ENCODE measurements around the gene IFNL4. TPM values are rescaled to one million over a fixed set of nuclear protein-coding genes. Genes with fewer than 3 reads are reported as not detected.

IFNL4 gene
- total and polyA plus RNA-seq, 2 of the 13 experiments (the other 11 are each of a cell fraction or from before 2014, with no cell fraction given), result not detected

GRCh38 chr19:39196320-39196719 lies 52.3 kb downstream of the IFNL4 start:
- TF ChIP-seq ELF4 (CRISPR knock-in tag; IDR thresholded peaks at IDR 0.05; ENCODE audit: borderline replicate concordance), result no peak
- TF ChIP-seq, protein P1, sequence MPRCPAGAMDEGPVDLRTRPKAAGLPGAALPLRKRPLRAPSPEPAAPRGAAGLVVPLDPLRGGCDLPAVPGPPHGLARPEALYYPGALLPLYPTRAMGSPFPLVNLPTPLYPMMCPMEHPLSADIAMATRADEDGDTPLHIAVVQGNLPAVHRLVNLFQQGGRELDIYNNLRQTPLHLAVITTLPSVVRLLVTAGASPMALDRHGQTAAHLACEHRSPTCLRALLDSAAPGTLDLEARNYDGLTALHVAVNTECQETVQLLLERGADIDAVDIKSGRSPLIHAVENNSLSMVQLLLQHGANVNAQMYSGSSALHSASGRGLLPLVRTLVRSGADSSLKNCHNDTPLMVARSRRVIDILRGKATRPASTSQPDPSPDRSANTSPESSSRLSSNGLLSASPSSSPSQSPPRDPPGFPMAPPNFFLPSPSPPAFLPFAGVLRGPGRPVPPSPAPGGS (CRISPR knock-in tag; IDR thresholded peaks at IDR 0.05), result no peak

More at GRCh38 chr19:39196320-39196719, 52.3 kb downstream of the IFNL4 start:
- no peaks in the 10 kb centered on the region for H3K79me2 ChIP-seq (ENCODE audit: insufficient read depth, low read length)
- BruUV-seq (replicated peaks), result no TSS peak
- no peaks in the 10 kb centered on the region for H3K9me3 ChIP-seq (ENCODE audit: low read length)
- no peak overlapping the region for H3K4me2 ChIP-seq (ENCODE audit: low read depth, low read length)
- no peak for ATAC-seq
- intact Hi-C loops (cut with micrococcal nuclease; ENCODE audit: unreplicated experiment), result no loop called here
- H3K27ac ChIP-seq (ENCODE audit: extremely low read length, insufficient read depth, low read length), result no peak overlapping the region
- DNase-seq (ENCODE audit: low spot score), result no peak
- no peak overlapping the region for H3K4me3 ChIP-seq (replicated peaks in 1 of 3; ENCODE audit: insufficient read depth in 1 of 3, low read depth in 2 of 3, low read length in 3 of 3)
- 29% methylated on average over 5 of the region's 7 CpGs for WGBS (ENCODE audit: low lambda C conversion rate)
- peaks cover 5 to 47% of the 10 kb centered on the region in 2 experiments for H3K27me3 ChIP-seq (ENCODE audit: control insufficient read depth in 1 of 2, insufficient read depth in 2 of 2, low read length in 2 of 2)
- H3K36me3 ChIP-seq (replicated peaks in 1 of 2; ENCODE audit: control insufficient read depth in 1 of 2, insufficient read depth in 2 of 2, low read length in 2 of 2), result no peaks in the 10 kb centered on the region
- FAIRE-seq, result no peak
- no peak overlapping the region for H2AFZ ChIP-seq (ENCODE audit: low read length)
- H3K4me1 ChIP-seq (ENCODE audit: insufficient read depth, low read length), result peaks cover 12% of the 10 kb centered on the region
- ChIA-PET CTCF (ENCODE audit: low intra/inter-chr PET ratio, low total read pairs) (no interaction called here), POLR2A (interaction anchor here (0.8 kb wide), 1 partner anchor 132 kb away, joined by 3 read pairs; no protein-coding TSS in a partner anchor)
- H4K20me1 ChIP-seq (ENCODE audit: insufficient read depth, low read length), result no peaks in the 10 kb centered on the region
- in situ Hi-C loops (cut with HindIII; ENCODE audit: extremely low pct_ligation_motif_present, low pct_unique_long_range_greater_than_20kb), result no loop called here
- H3K9ac ChIP-seq (ENCODE audit: insufficient read depth, low read depth, low read length), result no peak overlapping the region

Other genes starting within 250 kb of the IFNL4 start
- gene FBXO27, start 216.3 kb downstream of the IFNL4 start, total RNA-seq (2016; rRNA removed; fragmentation: Illumina TruSeq; extraction: Trizol), result 0.15 and 0.49 TPM in 2 replicates
- 2.0 and 2.8 TPM in 2 replicates for gene FBXO27, start 216.3 kb downstream of the IFNL4 start, polyA plus RNA-seq (2011; rRNA removed)
- gene ACP7, start 164.5 kb downstream of the IFNL4 start, total RNA-seq (2016; rRNA removed; fragmentation: Illumina TruSeq; extraction: Trizol), result not detected in 2 replicates
- gene ACP7, start 164.5 kb downstream of the IFNL4 start, polyA plus RNA-seq (2011; rRNA removed), result 0.03 TPM in 1 of 2 replicates, not detected in the other
- 9.5 and 11.6 TPM in 2 replicates for gene PAK4, start 123.1 kb downstream of the IFNL4 start, total RNA-seq (2016; rRNA removed; fragmentation: Illumina TruSeq; extraction: Trizol)
- gene PAK4, start 123.1 kb downstream of the IFNL4 start, polyA plus RNA-seq (2011; rRNA removed), result 17.8 and 17.9 TPM in 2 replicates
- gene NCCRP1, start 51.9 kb downstream of the IFNL4 start, total RNA-seq (2016; rRNA removed; fragmentation: Illumina TruSeq; extraction: Trizol), result not detected in 2 replicates
- gene NCCRP1, start 51.9 kb downstream of the IFNL4 start, polyA plus RNA-seq (2011; rRNA removed), result not detected in 2 replicates
- gene SYCN, start 44.6 kb downstream of the IFNL4 start, total RNA-seq (2016; rRNA removed; fragmentation: Illumina TruSeq; extraction: Trizol), result not detected in 2 replicates
- gene SYCN, start 44.6 kb downstream of the IFNL4 start, polyA plus RNA-seq (2011; rRNA removed), result not detected in 2 replicates
- not detected in 2 replicates for gene IFNL3, start 3.9 kb downstream of the IFNL4 start, total RNA-seq (2016; rRNA removed; fragmentation: Illumina TruSeq; extraction: Trizol)
- gene IFNL3, start 3.9 kb downstream of the IFNL4 start, polyA plus RNA-seq (2011; rRNA removed), result not detected in 2 replicates
- not detected in 2 replicates for gene IFNL2, start 19.5 kb upstream of the IFNL4 start, total RNA-seq (2016; rRNA removed; fragmentation: Illumina TruSeq; extraction: Trizol)
- not detected in 2 replicates for gene IFNL2, start 19.5 kb upstream of the IFNL4 start, polyA plus RNA-seq (2011; rRNA removed)
- not detected in 2 replicates for gene IFNL1, start 47.6 kb upstream of the IFNL4 start, total RNA-seq (2016; rRNA removed; fragmentation: Illumina TruSeq; extraction: Trizol)
- gene IFNL1, start 47.6 kb upstream of the IFNL4 start, polyA plus RNA-seq (2011; rRNA removed), result not detected in 2 replicates
- 0.04 TPM in 1 of 2 replicates, not detected in the other for gene LRFN1, start 72.0 kb upstream of the IFNL4 start, total RNA-seq (2016; rRNA removed; fragmentation: Illumina TruSeq; extraction: Trizol)
- 0.07 TPM in 1 of 2 replicates, not detected in the other for gene LRFN1, start 72.0 kb upstream of the IFNL4 start, polyA plus RNA-seq (2011; rRNA removed)
- gene GMFG, start 87.2 kb upstream of the IFNL4 start, total RNA-seq (2016; rRNA removed; fragmentation: Illumina TruSeq; extraction: Trizol), result 1.1 TPM in 1 of 2 replicates, not detected in the other
- 7.5 and 7.9 TPM in 2 replicates for gene GMFG, start 87.2 kb upstream of the IFNL4 start, polyA plus RNA-seq (2011; rRNA removed)
- 26.0 and 29.1 TPM in 2 replicates for gene SAMD4B, start 93.6 kb upstream of the IFNL4 start, total RNA-seq (2016; rRNA removed; fragmentation: Illumina TruSeq; extraction: Trizol)
- 31.8 and 37.7 TPM in 2 replicates for gene SAMD4B, start 93.6 kb upstream of the IFNL4 start, polyA plus RNA-seq (2011; rRNA removed)
- gene PAF1, start 142.2 kb upstream of the IFNL4 start, total RNA-seq (2016; rRNA removed; fragmentation: Illumina TruSeq; extraction: Trizol), result 30.2 and 31.0 TPM in 2 replicates
- gene PAF1, start 142.2 kb upstream of the IFNL4 start, polyA plus RNA-seq (2011; rRNA removed), result 30.3 and 31.1 TPM in 2 replicates
- gene MED29, start 142.5 kb upstream of the IFNL4 start, total RNA-seq (2016; rRNA removed; fragmentation: Illumina TruSeq; extraction: Trizol), result 14.0 and 18.1 TPM in 2 replicates
- 19.7 and 23.7 TPM in 2 replicates for gene MED29, start 142.5 kb upstream of the IFNL4 start, polyA plus RNA-seq (2011; rRNA removed)
- gene ZFP36, start 158.0 kb upstream of the IFNL4 start, total RNA-seq (2016; rRNA removed; fragmentation: Illumina TruSeq; extraction: Trizol), result 0.81 and 1.7 TPM in 2 replicates
- 1.4 and 2.1 TPM in 2 replicates for gene ZFP36, start 158.0 kb upstream of the IFNL4 start, polyA plus RNA-seq (2011; rRNA removed)
- 3.6 and 5.2 TPM in 2 replicates for gene PLEKHG2, start 163.8 kb upstream of the IFNL4 start, total RNA-seq (2016; rRNA removed; fragmentation: Illumina TruSeq; extraction: Trizol)
- 6.8 and 7.8 TPM in 2 replicates for gene PLEKHG2, start 163.8 kb upstream of the IFNL4 start, polyA plus RNA-seq (2011; rRNA removed)
- 488 and 790 TPM in 2 replicates for gene RPS16, start 187.1 kb upstream of the IFNL4 start, total RNA-seq (2016; rRNA removed; fragmentation: Illumina TruSeq; extraction: Trizol)
- 2,583 and 2,596 TPM in 2 replicates for gene RPS16, start 187.1 kb upstream of the IFNL4 start, polyA plus RNA-seq (2011; rRNA removed)
- 34.9 and 48.2 TPM in 2 replicates for gene SUPT5H, start 196.7 kb upstream of the IFNL4 start, total RNA-seq (2016; rRNA removed; fragmentation: Illumina TruSeq; extraction: Trizol)
- 49.0 and 51.7 TPM in 2 replicates for gene SUPT5H, start 196.7 kb upstream of the IFNL4 start, polyA plus RNA-seq (2011; rRNA removed)
- gene TIMM50, start 232.0 kb upstream of the IFNL4 start, total RNA-seq (2016; rRNA removed; fragmentation: Illumina TruSeq; extraction: Trizol), result 89.1 and 91.1 TPM in 2 replicates
- 90.0 and 92.5 TPM in 2 replicates for gene TIMM50, start 232.0 kb upstream of the IFNL4 start, polyA plus RNA-seq (2011; rRNA removed)

Data from HepG2 (cell line).